CD14-positive monocyte (primary cell): ENCODE measurements around the gene TRUB2. TPM values are rescaled to one million over a fixed set of nuclear protein-coding genes. Genes with fewer than 3 reads are reported as not detected.

Experiments used
- DNase-seq, 3 donors: peaks; one replicate each; pipeline ENCODE4 v3.0.0-alpha.2; 2011 to 2022
- H2AFZ ChIP-seq: 2 replicates; pipeline ENCODE4 v1.6.0; 2012; ENCODE audit warnings: mild to moderate bottlenecking, low read depth, low read length, inconsistent platforms; ENCODE audit not compliant: insufficient read depth, poor library complexity, severe bottlenecking
- H3K27ac ChIP-seq, 2 donors: 1 replicate in 1 of 2; 2 replicates in 1 of 2; pipeline ENCODE4 v1.5.1; 2012 to 2013; ENCODE audit warnings: low read length in 2 of 2, control low read depth in 1 of 2, inconsistent platforms in 1 of 2, low read depth in 1 of 2, mild to moderate bottlenecking in 1 of 2
- H3K27me3 ChIP-seq, 2 donors: one replicate each; pipeline versions ENCODE4 v1.6.0 to v1.6.1; 2011 to 2013; ENCODE audit warnings: low read length in 2 of 2; ENCODE audit not compliant: control insufficient read depth in 2 of 2, insufficient read depth in 2 of 2
- H3K36me3 ChIP-seq, 2 donors: replicated peaks in 1 of 2; 1 replicate in 1 of 2; 2 replicates in 1 of 2; pipeline versions ENCODE4 v1.5.1 to v1.6.1; 2012 to 2013; ENCODE audit warnings: low read length in 2 of 2, control low read depth in 1 of 2, inconsistent platforms in 1 of 2, mild to moderate bottlenecking in 1 of 2; ENCODE audit not compliant: insufficient read depth in 2 of 2, control insufficient read depth in 1 of 2
- H3K4me1 ChIP-seq, 2 donors: 1 replicate in 1 of 2; 2 replicates in 1 of 2; pipeline versions ENCODE4 v1.5.1 to v1.6.1; 2012 to 2013; ENCODE audit warnings: low read length in 2 of 2, control low read depth in 1 of 2, inconsistent platforms in 1 of 2, mild to moderate bottlenecking in 1 of 2, moderate library complexity in 1 of 2; ENCODE audit not compliant: insufficient read depth in 2 of 2, control insufficient read depth in 1 of 2
- H3K4me2 ChIP-seq: replicated peaks from 2 replicates; pipeline ENCODE3; 2012; ENCODE audit warnings: low read length, moderate library complexity, mild to moderate bottlenecking; ENCODE audit not compliant: poor library complexity, severe bottlenecking; ENCODE audit errors: extremely low read depth
- H3K4me3 ChIP-seq, 3 experiments: fragments of 200-600 bp in 1 of 3; sonication (generic) in 1 of 3; replicated peaks in 1 of 3; 1 replicate in 2 of 3; 2 replicates in 1 of 3; pipeline ENCODE4 v1.5.1; 2011 to 2013; ENCODE audit warnings: low read length in 3 of 3, mild to moderate bottlenecking in 3 of 3, control low read depth in 2 of 3, low read depth in 2 of 3, inconsistent platforms in 1 of 3, moderate library complexity in 1 of 3
- H3K79me2 ChIP-seq: 2 replicates; pipeline ENCODE4 v1.6.0; 2012; ENCODE audit warnings: mild to moderate bottlenecking, control low read depth, inconsistent platforms, low read length, moderate library complexity; ENCODE audit not compliant: insufficient read depth
- H3K9ac ChIP-seq: 2 replicates; pipeline ENCODE4 v1.6.0; 2017; ENCODE audit warnings: low read length, mild to moderate bottlenecking; ENCODE audit not compliant: insufficient read depth, poor library complexity, severe bottlenecking
- H3K9me3 ChIP-seq, 2 donors: replicated peaks in 1 of 2; 1 replicate in 1 of 2; 2 replicates in 1 of 2; pipeline versions ENCODE4 v1.5.1 to v1.6.1; 2012 to 2013; ENCODE audit warnings: low read length in 2 of 2, control low read depth in 1 of 2; ENCODE audit not compliant: control insufficient read depth in 1 of 2, insufficient read depth in 1 of 2
- H4K20me1 ChIP-seq: 2 replicates; pipeline ENCODE4 v1.6.0; 2012; ENCODE audit warnings: mild to moderate bottlenecking, low read length, control low read depth, moderate library complexity; ENCODE audit not compliant: insufficient read depth
- H3K27ac Mint-ChIP-seq, 7 donors: one replicate each; pipeline ENCODE4 v1.8.0; 2020; ENCODE audit warnings: mild to moderate bottlenecking in 7 of 7, mixed read lengths in 7 of 7, moderate library complexity in 6 of 7, inconsistent platforms in 2 of 7
- H3K27me3 Mint-ChIP-seq, 3 donors: one replicate each; pipeline ENCODE4 v1.8.0; 2021 to 2022; ENCODE audit warnings: low read depth in 3 of 3, mild to moderate bottlenecking in 3 of 3, mixed read lengths in 3 of 3, moderate library complexity in 3 of 3, inconsistent platforms in 1 of 3
- H3K36me3 Mint-ChIP-seq, 2 donors: one replicate each; pipeline ENCODE4 v1.8.0; 2020; ENCODE audit warnings: mixed read lengths in 2 of 2, inconsistent platforms in 1 of 2, mild to moderate bottlenecking in 1 of 2
- H3K4me1 Mint-ChIP-seq: one replicate; pipeline ENCODE4 v1.8.0; 2020; ENCODE audit warnings: mild to moderate bottlenecking, mixed read lengths
- H3K4me3 Mint-ChIP-seq, 2 donors: one replicate each; pipeline ENCODE4 v1.8.0; 2020; ENCODE audit warnings: mild to moderate bottlenecking in 2 of 2, mixed read lengths in 2 of 2, moderate library complexity in 1 of 2
- H3K9me3 Mint-ChIP-seq, 7 donors: one replicate each; pipeline ENCODE4 v1.8.0; 2020 to 2022; ENCODE audit warnings: mixed read lengths in 7 of 7, mild to moderate bottlenecking in 6 of 7, moderate library complexity in 6 of 7, inconsistent platforms in 2 of 7
- WGBS: methylation state at CpG from one replicate; pipeline ENCODE4 v1.1.5; 2013; ENCODE audit warnings: missing lambda C conversion rate; ENCODE audit not compliant: insufficient coverage; 5-methylcytosine and 5-hydroxymethylcytosine counted together
- intact Hi-C, 2 donors: fragments of 100-400 bp; cut with micrococcal nuclease; formaldehyde crosslinking; loops; one replicate each; pipeline versions ENCODE4 v1.15.0 to v1.15.1; 2023
- polyA plus RNA-seq, 3 donors: library from polyadenylated mRNA; depleted of rRNA in 1 of 3; unstranded in 2 of 3; stranded (reverse) in 1 of 3; fragments of 300-500 nt in 2 of 3; fragments of >200 nt in 1 of 3; fragmentation: Illumina TruSeq in 2 of 3; gene quantifications; 1 replicate in 2 of 3; 2 replicates in 1 of 3; pipeline ENCODE4 v1.2.3, GENCODE V29; 2012 to 2021
- TF ChIP-seq, protein P1 (sequence below): fragments of 200-600 bp; IDR thresholded peaks from one replicate; pipeline ENCODE4 v1.8.0; 2022; ENCODE audit warnings: antibody characterized with exemption, mild to moderate bottlenecking

TRUB2 gene
- polyA plus RNA-seq, 3 donors, result 5.9 to 17.0 (median 13.5) TPM

DNA sequence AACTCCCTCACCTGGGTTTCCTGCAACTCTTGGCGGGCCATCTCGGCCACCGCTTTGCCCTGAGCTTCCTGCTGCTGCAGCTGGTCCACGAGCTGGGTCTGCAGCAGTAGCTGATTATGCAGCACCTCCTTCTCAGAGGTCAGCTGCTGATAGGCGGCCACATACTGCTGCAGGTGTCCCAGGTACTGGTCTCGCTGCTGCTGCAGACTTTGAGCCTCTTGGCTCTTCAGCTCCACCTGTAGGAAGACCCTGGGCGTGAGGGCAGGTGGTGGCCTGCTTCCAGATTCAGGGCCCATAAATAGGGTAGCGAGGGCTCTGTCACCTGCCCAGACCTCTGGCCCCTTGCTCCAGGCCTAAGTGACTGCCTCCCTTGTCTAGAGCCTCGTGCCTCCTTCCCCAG is 63.1 kb downstream of the TRUB2 start:
- no peak overlapping the region for H2AFZ ChIP-seq
- Mint-ChIP-seq H3K36me3 (peaks cover 58 to 78% of the 10 kb centered on the region in 2 donors), H3K27me3 (no peaks in the 10 kb centered on the region), H3K9me3 (no peaks in the 10 kb centered on the region), H3K4me1 (no peaks in the 10 kb centered on the region), H3K27ac (peak overlapping the region in 1 of 7 donors; percentile 77), H3K4me3 (no peak overlapping the region)
- no peak for DNase-seq
- H3K36me3 ChIP-seq, result peaks cover 61 to 64% of the 10 kb centered on the region in 2 donors
- 89% methylated on average over 9 of the region's 9 CpGs for WGBS
- TF ChIP-seq, protein P1, sequence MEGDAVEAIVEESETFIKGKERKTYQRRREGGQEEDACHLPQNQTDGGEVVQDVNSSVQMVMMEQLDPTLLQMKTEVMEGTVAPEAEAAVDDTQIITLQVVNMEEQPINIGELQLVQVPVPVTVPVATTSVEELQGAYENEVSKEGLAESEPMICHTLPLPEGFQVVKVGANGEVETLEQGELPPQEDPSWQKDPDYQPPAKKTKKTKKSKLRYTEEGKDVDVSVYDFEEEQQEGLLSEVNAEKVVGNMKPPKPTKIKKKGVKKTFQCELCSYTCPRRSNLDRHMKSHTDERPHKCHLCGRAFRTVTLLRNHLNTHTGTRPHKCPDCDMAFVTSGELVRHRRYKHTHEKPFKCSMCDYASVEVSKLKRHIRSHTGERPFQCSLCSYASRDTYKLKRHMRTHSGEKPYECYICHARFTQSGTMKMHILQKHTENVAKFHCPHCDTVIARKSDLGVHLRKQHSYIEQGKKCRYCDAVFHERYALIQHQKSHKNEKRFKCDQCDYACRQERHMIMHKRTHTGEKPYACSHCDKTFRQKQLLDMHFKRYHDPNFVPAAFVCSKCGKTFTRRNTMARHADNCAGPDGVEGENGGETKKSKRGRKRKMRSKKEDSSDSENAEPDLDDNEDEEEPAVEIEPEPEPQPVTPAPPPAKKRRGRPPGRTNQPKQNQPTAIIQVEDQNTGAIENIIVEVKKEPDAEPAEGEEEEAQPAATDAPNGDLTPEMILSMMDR, result no peak
- H3K4me3 ChIP-seq, result no peak overlapping the region
- no peaks in the 10 kb centered on the region for H3K9me3 ChIP-seq
- no peaks in the 10 kb centered on the region for H3K27me3 ChIP-seq
- H3K9ac ChIP-seq, result no peak overlapping the region
- intact Hi-C loops, result no loop called here
- H3K27ac ChIP-seq, result no peak overlapping the region
- H3K79me2 ChIP-seq, result no peaks in the 10 kb centered on the region
- no peaks in the 10 kb centered on the region for H4K20me1 ChIP-seq
- H3K4me2 ChIP-seq, result no peak overlapping the region
- H3K4me1 ChIP-seq, result no peaks in the 10 kb centered on the region

DNA sequence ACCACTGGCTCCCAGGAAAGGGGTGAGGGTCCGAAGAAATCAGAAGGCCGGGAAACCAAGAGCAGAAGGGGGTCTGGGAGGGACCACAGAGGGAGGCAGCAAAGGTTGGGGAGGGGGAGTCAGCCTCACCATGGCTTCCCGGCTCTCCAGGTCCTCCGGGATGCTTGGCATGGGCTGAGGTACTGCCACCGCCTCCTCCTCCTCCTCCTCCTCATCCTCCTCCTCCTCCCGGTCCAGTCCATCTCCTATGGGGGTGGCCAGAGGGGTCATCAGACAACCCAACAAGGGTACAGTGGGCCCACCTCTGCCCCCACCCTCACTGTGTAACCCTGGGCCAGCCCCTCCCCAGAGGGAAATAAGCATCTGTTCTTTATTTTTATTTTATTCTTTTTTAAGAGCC is 63.9 kb downstream of the TRUB2 start:
- H3K9me3 Mint-ChIP-seq, result no peaks in the 10 kb centered on the region
- Histone ChIP-seq H3K9me3 (no peaks in the 10 kb centered on the region), H3K27me3 (no peaks in the 10 kb centered on the region), H3K36me3 (peaks cover 61 to 64% of the 10 kb centered on the region in 2 donors), H3K27ac (no peak overlapping the region), H2AFZ (no peak overlapping the region), H3K4me3 (no peak overlapping the region), H3K4me2 (no peak overlapping the region), H3K4me1 (no peaks in the 10 kb centered on the region), H3K79me2 (no peaks in the 10 kb centered on the region), H3K9ac (no peak overlapping the region), H4K20me1 (no peaks in the 10 kb centered on the region)
- DNase-seq, result no peak
- no peaks in the 10 kb centered on the region for H3K4me1 Mint-ChIP-seq
- H3K4me3 Mint-ChIP-seq, result no peak overlapping the region
- intact Hi-C loops, result no loop called here
- H3K27ac Mint-ChIP-seq, result no peak overlapping the region
- H3K27me3 Mint-ChIP-seq, result peaks cover 0 to 1% (median 0%) of the 10 kb centered on the region in 3 donors
- no CpG with 5 or more reads among the region's 6 CpGs for WGBS
- TF ChIP-seq, protein P1, result no peak
- peaks cover 56 to 74% of the 10 kb centered on the region in 2 donors for H3K36me3 Mint-ChIP-seq
